GM23338 (cell line): ENCODE data around the gene CUX1. TPM values are rescaled to one million over a fixed set of nuclear protein-coding genes. Genes with fewer than 3 reads are reported as not detected.

Experiments
- ATAC-seq: fragments of 200-7000 bp; cut with Tn5 transposase; 3 replicates; pipeline ENCODE4 v1.9.1; 2020
- DNase-seq: peaks from one replicate; pipeline ENCODE4 v3.0.0-alpha.2; 2015; ENCODE audit warnings: low spot score
- H2AFZ ChIP-seq: fragments of 200-600 bp; sonication (generic); 2 replicates; pipeline ENCODE4 v1.8.0; 2016; ENCODE audit warnings: antibody characterized with exemption, mild to moderate bottlenecking, moderate library complexity
- H3F3A ChIP-seq: fragments of 200-600 bp; sonication (generic); replicated peaks from 2 replicates; pipeline ENCODE4 v1.8.0; 2017; ENCODE audit warnings: antibody characterized with exemption, mixed run types, low read depth
- H3K27ac ChIP-seq: fragments of 200-600 bp; sonication (generic); 2 replicates; pipeline ENCODE4 v1.6.1; 2016; ENCODE audit warnings: low read depth
- H3K27me3 ChIP-seq: fragments of 200-600 bp; sonication (generic); 2 replicates; pipeline ENCODE4 v1.8.0; 2016; ENCODE audit warnings: mild to moderate bottlenecking, mixed run types, moderate library complexity; ENCODE audit not compliant: insufficient read depth
- H3K36me3 ChIP-seq: fragments of 200-600 bp; sonication (generic); 2 replicates; pipeline ENCODE4 v1.8.0; 2016; ENCODE audit warnings: mild to moderate bottlenecking; ENCODE audit not compliant: insufficient read depth
- H3K4me1 ChIP-seq: fragments of 200-600 bp; sonication (generic); 2 replicates; pipeline ENCODE4 v1.8.0; 2016; ENCODE audit warnings: mild to moderate bottlenecking, moderate library complexity; ENCODE audit not compliant: insufficient read depth
- H3K4me2 ChIP-seq: fragments of 200-600 bp; sonication (generic); 2 replicates; pipeline ENCODE4 v1.7.1; 2017; ENCODE audit warnings: mixed run types
- H3K4me3 ChIP-seq: fragments of 200-600 bp; sonication (generic); 2 replicates; pipeline ENCODE4 v1.6.1; 2016; ENCODE audit warnings: mixed run types
- H3K79me2 ChIP-seq: fragments of 200-600 bp; sonication (generic); replicated peaks from 2 replicates; pipeline ENCODE4 v1.8.0; 2017; ENCODE audit warnings: mild to moderate bottlenecking; ENCODE audit not compliant: insufficient read depth
- H3K9me2 ChIP-seq: fragments of 200-600 bp; sonication (generic); 2 replicates; pipeline ENCODE4 v1.8.0; 2017; ENCODE audit not compliant: insufficient read depth
- H4K20me1 ChIP-seq: fragments of 200-600 bp; sonication (generic); replicated peaks from 2 replicates; pipeline ENCODE4 v1.8.0; 2017; ENCODE audit warnings: mild to moderate bottlenecking; ENCODE audit not compliant: insufficient read depth
- H3K27ac Mint-ChIP-seq: 2 replicates; pipeline ENCODE4 v1.8.0; 2020; ENCODE audit warnings: inconsistent platforms, mild to moderate bottlenecking, moderate library complexity, mixed read lengths
- H3K27me3 Mint-ChIP-seq: 3 replicates; pipeline ENCODE4 v1.8.0; 2022; ENCODE audit warnings: low read depth, mild to moderate bottlenecking, moderate library complexity, mixed read lengths, inconsistent platforms; ENCODE audit not compliant: insufficient read depth, poor library complexity
- H3K36me3 Mint-ChIP-seq: 3 replicates; pipeline ENCODE4 v1.8.0; 2021; ENCODE audit warnings: low read depth, mild to moderate bottlenecking, inconsistent platforms, moderate library complexity, mixed read lengths
- H3K4me1 Mint-ChIP-seq: 3 replicates; pipeline ENCODE4 v1.8.0; 2020; ENCODE audit warnings: mild to moderate bottlenecking, inconsistent platforms, mixed read lengths
- H3K4me3 Mint-ChIP-seq: 3 replicates; pipeline ENCODE4 v1.8.0; 2021; ENCODE audit warnings: moderate library complexity, mild to moderate bottlenecking, inconsistent platforms, mixed read lengths
- H3K9me3 Mint-ChIP-seq: 3 replicates; pipeline ENCODE4 v1.8.0; 2020; ENCODE audit warnings: moderate library complexity, mild to moderate bottlenecking, inconsistent platforms, mixed read lengths
- CREB1 ChIP-seq: fragments of 250-450 bp; sonication (Bioruptor Pico); IDR thresholded peaks from 2 replicates; pipeline ENCODE4 v1.5.0; 2020; ENCODE audit warnings: low read depth, mild to moderate bottlenecking, moderate library complexity
- ETS1 ChIP-seq: IDR thresholded peaks from 2 replicates; pipeline ENCODE4 v1.6.1; 2016; ENCODE audit warnings: antibody characterized with exemption
- EZH2 ChIP-seq: fragments of 200-600 bp; sonication (generic); IDR thresholded peaks from one replicate; pipeline ENCODE4 v1.8.0; 2017; ENCODE audit warnings: antibody characterized with exemption, mild to moderate bottlenecking, low read depth; ENCODE audit not compliant: unreplicated experiment
- EZH2phosphoT487 ChIP-seq: fragments of 200-600 bp; sonication (generic); IDR thresholded peaks from one replicate; pipeline ENCODE4 v1.8.1; 2018; ENCODE audit warnings: antibody characterized with exemption; ENCODE audit not compliant: unreplicated experiment
- JUNB ChIP-seq: IDR thresholded peaks from one replicate; pipeline ENCODE4 v1.6.1; 2016; ENCODE audit warnings: antibody characterized with exemption; ENCODE audit not compliant: unreplicated experiment
- NANOG ChIP-seq: IDR thresholded peaks from 2 replicates; pipeline ENCODE4 v1.6.1; 2016; ENCODE audit warnings: antibody characterized with exemption, borderline replicate concordance
- POLR2AphosphoS5 ChIP-seq: IDR thresholded peaks from 2 replicates; pipeline ENCODE4 v1.6.1; 2016; ENCODE audit warnings: antibody characterized with exemption, low read depth
- STAT1 ChIP-seq: IDR thresholded peaks from one replicate; pipeline ENCODE4 v1.6.1; 2016; ENCODE audit warnings: antibody characterized with exemption; ENCODE audit not compliant: unreplicated experiment
- ZNF114 ChIP-seq: fragments of 250-450 bp; sonication (Bioruptor Pico); IDR thresholded peaks from 2 replicates; pipeline ENCODE4 v1.5.0; 2020; ENCODE audit warnings: mild to moderate bottlenecking, moderate library complexity
- ZNF331 ChIP-seq: fragments of 250-450 bp; sonication (Bioruptor Pico); IDR thresholded peaks from 2 replicates; pipeline ENCODE4 v1.5.0; 2020; ENCODE audit warnings: low read depth, mild to moderate bottlenecking, moderate library complexity
- ZNF462 ChIP-seq: fragments of 250-450 bp; sonication (Bioruptor Pico); IDR thresholded peaks from 2 replicates; pipeline ENCODE4 v1.5.0; 2020; ENCODE audit warnings: mild to moderate bottlenecking, moderate library complexity
- polyA plus RNA-seq: library from polyadenylated mRNA; unstranded; fragments of >200 nt; fragmentation: Nextera tagmentation; extraction: Ambion mirVana; gene quantifications from 2 replicates; pipeline ENCODE4 v1.2.1, GENCODE V29; 2016
- total RNA-seq: library from RNA; depleted of rRNA; stranded (reverse); fragments of >200 nt; shearing (Covaris generic); gene quantifications from 2 replicates; pipeline ENCODE4 v1.2.3, GENCODE V29; 2014
- TF ChIP-seq, protein P1 (sequence below): IDR thresholded peaks from one replicate; pipeline ENCODE4 v1.6.1; 2018; ENCODE audit warnings: antibody characterized with exemption; ENCODE audit not compliant: unreplicated experiment
- TF ChIP-seq, protein P2 (sequence below), 2 experiments: fragments of 200-600 bp in 1 of 2; sonication (generic) in 1 of 2; conservative IDR thresholded peaks; 2 replicates each; pipeline versions ENCODE4 v1.5.1 to v1.6.1; 2016 to 2017; ENCODE audit warnings: antibody characterized with exemption in 2 of 2, low read depth in 2 of 2, mild to moderate bottlenecking in 2 of 2, moderate library complexity in 1 of 2

The CUX1 gene
- total and polyA plus RNA-seq, 2 experiments from 2014 or later: 49.9 to 64.0 TPM

DNA sequence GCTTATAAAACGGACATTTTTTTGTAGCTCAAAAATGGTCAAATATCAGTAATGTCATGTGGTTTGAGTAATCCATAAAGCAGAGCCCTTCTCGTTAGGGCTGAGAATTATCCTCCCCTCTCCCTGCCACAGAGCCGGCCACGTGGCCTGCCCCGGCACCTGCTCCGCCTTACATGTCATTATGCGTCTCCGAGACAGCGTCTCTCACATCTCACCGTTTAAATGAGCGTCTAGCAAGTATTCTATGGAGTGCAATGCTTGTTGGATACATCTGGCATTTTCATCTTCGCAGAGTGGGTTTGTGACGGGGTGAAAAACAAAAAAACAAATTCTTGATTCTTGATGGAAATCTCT is 86.1 kb downstream of the CUX1 start:
- TF ChIP-seq NANOG (no peak), POLR2AphosphoS5 (no peak), ZNF331 (CRISPR knock-in tag) (no peak), ZNF462 (CRISPR knock-in tag) (no peak), EZH2phosphoT487 (no peak), EZH2 (no peak), CREB1 (CRISPR knock-in tag) (no peak), ZNF114 (CRISPR knock-in tag) (no peak), STAT1 (no peak), ETS1 (no peak), JUNB (no peak)
- TF ChIP-seq, protein P1, sequence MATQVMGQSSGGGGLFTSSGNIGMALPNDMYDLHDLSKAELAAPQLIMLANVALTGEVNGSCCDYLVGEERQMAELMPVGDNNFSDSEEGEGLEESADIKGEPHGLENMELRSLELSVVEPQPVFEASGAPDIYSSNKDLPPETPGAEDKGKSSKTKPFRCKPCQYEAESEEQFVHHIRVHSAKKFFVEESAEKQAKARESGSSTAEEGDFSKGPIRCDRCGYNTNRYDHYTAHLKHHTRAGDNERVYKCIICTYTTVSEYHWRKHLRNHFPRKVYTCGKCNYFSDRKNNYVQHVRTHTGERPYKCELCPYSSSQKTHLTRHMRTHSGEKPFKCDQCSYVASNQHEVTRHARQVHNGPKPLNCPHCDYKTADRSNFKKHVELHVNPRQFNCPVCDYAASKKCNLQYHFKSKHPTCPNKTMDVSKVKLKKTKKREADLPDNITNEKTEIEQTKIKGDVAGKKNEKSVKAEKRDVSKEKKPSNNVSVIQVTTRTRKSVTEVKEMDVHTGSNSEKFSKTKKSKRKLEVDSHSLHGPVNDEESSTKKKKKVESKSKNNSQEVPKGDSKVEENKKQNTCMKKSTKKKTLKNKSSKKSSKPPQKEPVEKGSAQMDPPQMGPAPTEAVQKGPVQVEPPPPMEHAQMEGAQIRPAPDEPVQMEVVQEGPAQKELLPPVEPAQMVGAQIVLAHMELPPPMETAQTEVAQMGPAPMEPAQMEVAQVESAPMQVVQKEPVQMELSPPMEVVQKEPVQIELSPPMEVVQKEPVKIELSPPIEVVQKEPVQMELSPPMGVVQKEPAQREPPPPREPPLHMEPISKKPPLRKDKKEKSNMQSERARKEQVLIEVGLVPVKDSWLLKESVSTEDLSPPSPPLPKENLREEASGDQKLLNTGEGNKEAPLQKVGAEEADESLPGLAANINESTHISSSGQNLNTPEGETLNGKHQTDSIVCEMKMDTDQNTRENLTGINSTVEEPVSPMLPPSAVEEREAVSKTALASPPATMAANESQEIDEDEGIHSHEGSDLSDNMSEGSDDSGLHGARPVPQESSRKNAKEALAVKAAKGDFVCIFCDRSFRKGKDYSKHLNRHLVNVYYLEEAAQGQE: no peak
- TF ChIP-seq, protein P2, sequence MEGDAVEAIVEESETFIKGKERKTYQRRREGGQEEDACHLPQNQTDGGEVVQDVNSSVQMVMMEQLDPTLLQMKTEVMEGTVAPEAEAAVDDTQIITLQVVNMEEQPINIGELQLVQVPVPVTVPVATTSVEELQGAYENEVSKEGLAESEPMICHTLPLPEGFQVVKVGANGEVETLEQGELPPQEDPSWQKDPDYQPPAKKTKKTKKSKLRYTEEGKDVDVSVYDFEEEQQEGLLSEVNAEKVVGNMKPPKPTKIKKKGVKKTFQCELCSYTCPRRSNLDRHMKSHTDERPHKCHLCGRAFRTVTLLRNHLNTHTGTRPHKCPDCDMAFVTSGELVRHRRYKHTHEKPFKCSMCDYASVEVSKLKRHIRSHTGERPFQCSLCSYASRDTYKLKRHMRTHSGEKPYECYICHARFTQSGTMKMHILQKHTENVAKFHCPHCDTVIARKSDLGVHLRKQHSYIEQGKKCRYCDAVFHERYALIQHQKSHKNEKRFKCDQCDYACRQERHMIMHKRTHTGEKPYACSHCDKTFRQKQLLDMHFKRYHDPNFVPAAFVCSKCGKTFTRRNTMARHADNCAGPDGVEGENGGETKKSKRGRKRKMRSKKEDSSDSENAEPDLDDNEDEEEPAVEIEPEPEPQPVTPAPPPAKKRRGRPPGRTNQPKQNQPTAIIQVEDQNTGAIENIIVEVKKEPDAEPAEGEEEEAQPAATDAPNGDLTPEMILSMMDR (conservative IDR thresholded peaks at IDR 0.05; ENCODE audit: low read depth in 2 of 2): no peak
- peaks cover 5% of the 10 kb centered on the region; the same call in 2 of the 3 replicates for H3K36me3 Mint-ChIP-seq
- Histone ChIP-seq H3K36me3 (no peaks in the 10 kb centered on the region), H3F3A (no peaks in the 10 kb centered on the region), H3K4me2 (no peak overlapping the region), H3K4me3 (no peak overlapping the region), H3K4me1 (peaks cover 10% of the 10 kb centered on the region; the same call in 1 of the 2 replicates), H4K20me1 (peaks cover 63% of the 10 kb centered on the region), H2AFZ (no peak overlapping the region), H3K27ac (peak overlapping the region; percentile 47; the same call in 1 of the 2 replicates), H3K27me3 (no peaks in the 10 kb centered on the region), H3K79me2 (peaks cover 100% of the 10 kb centered on the region), H3K9me2 (no peaks in the 10 kb centered on the region)
- no peak overlapping the region for H3K4me3 Mint-ChIP-seq
- no peaks in the 10 kb centered on the region for H3K9me3 Mint-ChIP-seq
- DNase-seq (no peak), ATAC-seq (no peak)
- H3K27ac Mint-ChIP-seq: no peak overlapping the region
- peaks cover 8% of the 10 kb centered on the region for H3K27me3 Mint-ChIP-seq
- H3K4me1 Mint-ChIP-seq: peaks cover 23% of the 10 kb centered on the region
